ENCODE measurements around the gene L3MBTL4. TPM values are rescaled to one million over a fixed set of nuclear protein-coding genes. Genes with fewer than 3 reads are reported as not detected.
A peak's percentile ranks its signal among the peaks of the same experiment; 100 is the strongest.

The L3MBTL4 gene
- polyA plus RNA-seq, 3 donors, result 4.6 to 7.3 (median 6.3) TPM

- DNase-seq (ENCODE audit: extremely low read depth in 1 of 11, low read depth in 9 of 11, low spot score in 4 of 11), result no peak
These were observed 422.3 kb downstream of the L3MBTL4 start for GRCh38 chr18:5992381-5992780.

- peak in 1 of 11 donors; percentile 1 for DNase-seq (ENCODE audit: extremely low read depth in 1 of 11, low read depth in 9 of 11, low spot score in 4 of 11)
These were observed 427.5 kb downstream of the L3MBTL4 start for GRCh38 chr18:5987249-5987648.

GRCh38 chr18:5986257-5986931, 428.3 kb downstream of the L3MBTL4 start:
- DNase-seq (ENCODE audit: extremely low read depth in 1 of 11, low read depth in 9 of 11, low spot score in 4 of 11), result no peak

- no peak for DNase-seq (ENCODE audit: extremely low read depth in 1 of 11, low read depth in 9 of 11, low spot score in 4 of 11)
These were observed 430.5 kb downstream of the L3MBTL4 start for GRCh38 chr18:5984245-5984644.

GRCh38 chr18:5983488-5983887, 431.2 kb downstream of the L3MBTL4 start:
- no peak for DNase-seq (ENCODE audit: extremely low read depth in 1 of 11, low read depth in 9 of 11, low spot score in 4 of 11)

- no peak for DNase-seq (ENCODE audit: extremely low read depth in 1 of 11, low read depth in 9 of 11, low spot score in 4 of 11)
These were observed 432.4 kb downstream of the L3MBTL4 start for GRCh38 chr18:5982332-5982731.

GRCh38 chr18:5980721-5981120, 434.0 kb downstream of the L3MBTL4 start:
- no peak for DNase-seq (ENCODE audit: extremely low read depth in 1 of 11, low read depth in 9 of 11, low spot score in 4 of 11)

- no peak for DNase-seq (ENCODE audit: extremely low read depth in 1 of 11, low read depth in 9 of 11, low spot score in 4 of 11)
These were observed 434.7 kb downstream of the L3MBTL4 start for GRCh38 chr18:5979971-5980457.

- no peak for DNase-seq (ENCODE audit: extremely low read depth in 1 of 11, low read depth in 9 of 11, low spot score in 4 of 11)
These were observed 435.4 kb downstream of the L3MBTL4 start for GRCh38 chr18:5979176-5979888.

- no peak for DNase-seq (ENCODE audit: extremely low read depth in 1 of 11, low read depth in 9 of 11, low spot score in 4 of 11)
These were observed 437.7 kb downstream of the L3MBTL4 start for GRCh38 chr18:5977022-5977421.

GRCh38 chr18:5975111-5976002, 439.4 kb downstream of the L3MBTL4 start:
- DNase-seq (ENCODE audit: extremely low read depth in 1 of 11, low read depth in 9 of 11, low spot score in 4 of 11), result no peak

- no peak for DNase-seq (ENCODE audit: extremely low read depth in 1 of 11, low read depth in 9 of 11, low spot score in 4 of 11)
These were observed 440.0 kb downstream of the L3MBTL4 start for GRCh38 chr18:5974696-5975095.

GRCh38 chr18:5973099-5973498, 441.6 kb downstream of the L3MBTL4 start:
- no peak for DNase-seq (ENCODE audit: extremely low read depth in 1 of 11, low read depth in 9 of 11, low spot score in 4 of 11)

GRCh38 chr18:5972298-5972697, 442.4 kb downstream of the L3MBTL4 start:
- no peak for DNase-seq (ENCODE audit: extremely low read depth in 1 of 11, low read depth in 9 of 11, low spot score in 4 of 11)

- DNase-seq (ENCODE audit: extremely low read depth in 1 of 11, low read depth in 9 of 11, low spot score in 4 of 11), result no peak
These were observed 444.7 kb downstream of the L3MBTL4 start for GRCh38 chr18:5969989-5970403.

GRCh38 chr18:5969355-5969988, 445.2 kb downstream of the L3MBTL4 start:
- DNase-seq (ENCODE audit: extremely low read depth in 1 of 11, low read depth in 9 of 11, low spot score in 4 of 11), result no peak

- DNase-seq (ENCODE audit: extremely low read depth in 1 of 11, low read depth in 9 of 11, low spot score in 4 of 11), result no peak
These were observed 447.0 kb downstream of the L3MBTL4 start for GRCh38 chr18:5967666-5968065.

GRCh38 chr18:5967007-5967406, 447.7 kb downstream of the L3MBTL4 start:
- no peak for DNase-seq (ENCODE audit: extremely low read depth in 1 of 11, low read depth in 9 of 11, low spot score in 4 of 11)

- DNase-seq (ENCODE audit: extremely low read depth in 1 of 11, low read depth in 9 of 11, low spot score in 4 of 11), result no peak
These were observed 448.2 kb downstream of the L3MBTL4 start for GRCh38 chr18:5966514-5966913.

All from renal cortex interstitium (tissue), 11 donors.